C4-2B (cell line): ENCODE results near the gene SLC39A1.

ENCODE experiments used
- H3K27ac ChIP-seq: fragments of 450-650 bp; 2 replicates; pipeline ENCODE4 v1.5.1; 2017
- ZFX ChIP-seq: fragments of 450-650 bp; IDR thresholded peaks from 2 replicates; pipeline ENCODE4 v1.6.1; 2017
- TF ChIP-seq, protein P1 (sequence below): fragments of 450-650 bp; conservative IDR thresholded peaks from 2 replicates; pipeline ENCODE4 v1.5.1; 2017; ENCODE audit warnings: mild to moderate bottlenecking

The SLC39A1 gene

DNA sequence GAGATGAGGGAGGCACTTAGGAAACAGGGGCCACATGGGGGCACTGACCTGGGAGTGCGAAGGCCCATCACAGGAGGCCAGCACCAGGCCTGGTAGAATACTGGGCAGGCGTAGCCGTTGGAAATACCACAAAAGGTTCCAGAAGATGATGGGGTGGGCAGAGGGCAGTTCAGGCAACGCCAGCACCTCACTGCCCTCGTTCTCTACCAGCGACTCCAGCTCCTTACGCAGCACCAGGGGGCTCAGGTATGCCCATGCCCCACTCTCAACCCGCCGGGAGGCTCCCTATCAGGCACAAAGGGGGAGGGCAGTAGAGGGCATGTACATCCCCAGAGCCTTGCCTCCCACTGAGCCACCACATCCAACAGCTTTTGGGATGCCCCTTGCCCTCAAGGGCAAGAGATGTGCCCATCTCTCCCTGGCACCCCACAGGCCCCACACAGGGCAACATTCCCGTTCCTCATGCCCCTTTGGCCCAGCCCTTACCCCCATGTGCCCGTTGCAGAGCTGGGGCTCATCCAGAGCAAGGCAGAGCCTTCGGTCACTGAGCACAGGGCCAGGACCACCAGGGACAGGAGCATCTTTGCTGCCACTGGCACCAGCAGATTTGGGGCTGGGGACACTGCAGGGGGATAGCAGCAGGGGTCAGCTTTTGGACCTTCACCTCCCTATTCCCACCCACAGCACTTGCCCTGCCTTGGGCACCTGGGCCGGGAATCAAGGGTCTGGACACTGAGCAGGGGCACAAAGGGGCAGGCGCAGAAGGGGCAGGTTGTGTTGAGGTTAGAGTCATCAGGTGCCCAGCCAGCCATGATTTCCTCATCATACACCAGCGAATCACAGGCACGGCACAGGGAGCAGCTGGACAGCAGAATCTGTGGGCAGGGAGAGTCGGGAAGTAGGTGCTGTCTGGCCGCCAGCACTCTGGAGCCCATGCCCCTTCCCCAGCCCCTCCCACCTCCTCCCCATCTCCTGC is 30.9 kb downstream of the SLC39A1 start:
- TF ChIP-seq ZFX, result no peak

DNA sequence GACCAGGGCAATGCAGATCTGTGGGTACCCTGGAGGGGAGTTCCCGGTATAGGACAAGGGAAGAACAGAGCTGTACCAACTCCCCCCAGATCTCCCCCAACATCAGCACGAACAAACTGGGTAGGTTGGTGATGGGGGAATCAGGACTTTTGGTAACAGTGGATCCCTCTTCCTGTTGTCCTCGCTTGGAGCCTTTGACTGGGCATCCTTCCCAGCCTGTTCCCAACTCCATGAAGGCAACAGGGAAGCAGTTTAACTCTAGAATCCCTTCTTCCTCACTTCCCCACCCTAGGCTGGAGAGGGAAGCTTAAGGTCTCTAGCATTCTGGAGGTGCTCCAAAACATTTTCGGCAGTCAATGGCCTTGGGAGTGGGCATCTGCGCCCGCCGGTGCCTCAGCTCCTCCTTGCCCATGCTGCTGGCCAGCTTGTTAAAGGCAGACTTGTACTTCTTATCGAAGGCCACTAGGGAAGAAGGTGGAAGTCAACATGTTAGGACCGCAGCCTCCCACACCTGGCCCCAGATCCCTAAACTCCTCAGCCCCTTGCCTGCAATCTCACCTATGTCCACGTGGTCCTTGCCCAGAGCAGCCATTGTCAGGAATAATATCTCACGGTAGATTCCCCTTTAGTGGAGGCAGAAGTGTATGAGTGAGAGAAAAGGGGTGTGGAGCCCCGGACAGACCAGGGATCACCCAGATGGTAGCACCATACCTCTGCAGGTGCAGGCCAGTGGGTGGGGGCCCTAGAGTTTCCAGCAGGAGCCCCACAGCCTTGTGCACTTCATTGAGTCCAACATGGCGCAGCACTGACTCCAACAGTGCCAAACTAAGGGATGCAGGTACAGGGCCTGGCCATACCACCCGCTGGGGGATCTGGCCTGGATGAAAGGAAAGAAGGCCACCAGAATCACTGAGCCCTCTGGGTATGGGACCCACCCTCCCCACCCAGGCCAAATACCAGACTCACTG is 33.1 kb downstream of the SLC39A1 start:
- TF ChIP-seq, protein P1, sequence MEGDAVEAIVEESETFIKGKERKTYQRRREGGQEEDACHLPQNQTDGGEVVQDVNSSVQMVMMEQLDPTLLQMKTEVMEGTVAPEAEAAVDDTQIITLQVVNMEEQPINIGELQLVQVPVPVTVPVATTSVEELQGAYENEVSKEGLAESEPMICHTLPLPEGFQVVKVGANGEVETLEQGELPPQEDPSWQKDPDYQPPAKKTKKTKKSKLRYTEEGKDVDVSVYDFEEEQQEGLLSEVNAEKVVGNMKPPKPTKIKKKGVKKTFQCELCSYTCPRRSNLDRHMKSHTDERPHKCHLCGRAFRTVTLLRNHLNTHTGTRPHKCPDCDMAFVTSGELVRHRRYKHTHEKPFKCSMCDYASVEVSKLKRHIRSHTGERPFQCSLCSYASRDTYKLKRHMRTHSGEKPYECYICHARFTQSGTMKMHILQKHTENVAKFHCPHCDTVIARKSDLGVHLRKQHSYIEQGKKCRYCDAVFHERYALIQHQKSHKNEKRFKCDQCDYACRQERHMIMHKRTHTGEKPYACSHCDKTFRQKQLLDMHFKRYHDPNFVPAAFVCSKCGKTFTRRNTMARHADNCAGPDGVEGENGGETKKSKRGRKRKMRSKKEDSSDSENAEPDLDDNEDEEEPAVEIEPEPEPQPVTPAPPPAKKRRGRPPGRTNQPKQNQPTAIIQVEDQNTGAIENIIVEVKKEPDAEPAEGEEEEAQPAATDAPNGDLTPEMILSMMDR, result no peak
- no peak overlapping the region for H3K27ac ChIP-seq

More for the DNA sequence above, 30.9 kb downstream of the SLC39A1 start:
- H3K27ac ChIP-seq, result no peak overlapping the region

DNA sequence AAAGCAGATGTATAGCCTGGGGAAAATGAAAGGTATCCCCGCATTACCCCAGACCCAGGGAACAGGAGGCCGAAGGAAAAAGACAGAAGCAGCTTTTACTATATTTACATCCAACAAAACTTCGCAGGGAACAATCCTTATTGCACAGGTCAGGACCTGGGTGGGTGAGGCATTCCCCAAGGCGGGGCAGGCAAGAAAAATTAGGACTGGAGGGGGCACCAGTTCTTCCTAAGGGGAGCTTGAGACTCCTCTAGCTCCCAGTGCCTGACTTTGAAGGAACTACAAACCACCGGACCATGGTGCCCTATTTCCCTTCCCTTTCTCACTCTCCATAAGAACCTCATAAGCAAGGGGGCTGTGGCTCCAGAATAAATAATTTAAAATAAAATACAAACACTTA is 33.9 kb downstream of the SLC39A1 start:
- H3K27ac ChIP-seq, result no peak overlapping the region
- TF ChIP-seq, protein P1, result no peak
- no peak for TF ChIP-seq ZFX

DNA sequence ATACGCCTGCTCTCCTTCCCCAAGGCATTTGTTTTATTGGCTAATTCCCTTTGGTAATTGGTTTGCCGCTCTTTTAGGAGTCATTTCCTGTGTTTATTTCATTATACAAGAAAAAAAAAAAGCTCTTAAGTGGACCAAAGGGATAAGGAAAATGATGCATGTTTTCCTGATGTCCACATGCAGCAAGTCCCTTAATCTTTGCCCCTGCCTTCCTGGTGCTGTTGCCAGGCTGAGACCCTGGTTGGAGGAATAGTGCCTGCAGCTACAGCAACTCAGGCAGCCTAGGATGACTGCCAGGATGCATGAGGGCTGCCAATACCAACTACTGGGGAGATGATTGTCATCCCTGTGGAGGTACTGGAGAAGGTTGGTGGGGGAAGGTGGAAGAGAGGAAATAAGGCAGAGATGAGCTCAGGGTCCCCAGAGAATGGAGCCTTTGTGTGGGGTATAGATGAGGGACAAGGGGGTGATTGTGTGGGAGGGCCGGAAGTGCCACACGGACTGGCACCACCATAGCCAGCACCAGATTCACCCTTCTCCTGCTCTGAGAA is 34.5 kb downstream of the SLC39A1 start:
- TF ChIP-seq, protein P1, result no peak
- no peak for TF ChIP-seq ZFX
- H3K27ac ChIP-seq, result no peak overlapping the region

DNA sequence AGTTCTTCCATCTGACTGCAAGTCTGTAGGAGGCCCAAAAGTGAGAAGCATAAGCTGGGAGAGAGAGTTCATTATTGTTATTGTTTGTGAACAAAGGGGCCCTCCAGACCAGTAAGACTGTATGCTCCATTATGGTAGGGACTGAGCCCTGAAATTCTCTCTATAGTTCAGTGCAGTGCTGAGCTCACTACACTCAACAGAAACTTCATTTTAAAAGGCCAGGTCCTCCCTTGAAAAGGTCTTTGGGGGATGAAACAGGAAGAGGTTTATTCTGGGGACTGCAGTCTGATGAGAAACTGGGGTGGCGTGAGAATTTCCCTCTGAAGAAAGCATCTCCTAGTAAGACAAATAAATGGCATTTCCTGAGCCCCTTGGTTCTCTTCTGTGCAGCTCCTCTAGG is 35.1 kb downstream of the SLC39A1 start:
- H3K27ac ChIP-seq, result no peak overlapping the region
- TF ChIP-seq ZFX, result no peak
- TF ChIP-seq, protein P1, result no peak

DNA sequence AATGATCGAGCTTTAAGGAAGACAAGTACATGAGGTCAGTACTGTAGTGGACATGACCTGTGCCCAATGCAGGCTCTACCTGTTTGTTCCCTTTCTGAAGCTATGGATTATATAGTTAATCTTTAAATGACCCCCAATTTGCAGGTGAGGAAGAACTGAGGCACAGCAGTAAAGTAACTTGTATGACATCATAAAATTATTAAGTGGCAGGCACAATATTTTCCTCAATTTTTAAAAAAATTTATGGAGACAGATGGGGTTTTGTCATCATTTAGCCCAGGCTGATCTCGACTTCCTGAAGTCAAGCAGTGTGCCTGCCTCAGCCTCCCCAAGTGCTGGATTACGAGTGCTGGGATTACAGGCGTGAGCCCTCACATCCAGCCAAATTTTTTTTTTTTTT is 36.9 kb downstream of the SLC39A1 start:
- no peak for TF ChIP-seq ZFX
- TF ChIP-seq, protein P1, result no peak
- H3K27ac ChIP-seq, result no peak overlapping the region

DNA sequence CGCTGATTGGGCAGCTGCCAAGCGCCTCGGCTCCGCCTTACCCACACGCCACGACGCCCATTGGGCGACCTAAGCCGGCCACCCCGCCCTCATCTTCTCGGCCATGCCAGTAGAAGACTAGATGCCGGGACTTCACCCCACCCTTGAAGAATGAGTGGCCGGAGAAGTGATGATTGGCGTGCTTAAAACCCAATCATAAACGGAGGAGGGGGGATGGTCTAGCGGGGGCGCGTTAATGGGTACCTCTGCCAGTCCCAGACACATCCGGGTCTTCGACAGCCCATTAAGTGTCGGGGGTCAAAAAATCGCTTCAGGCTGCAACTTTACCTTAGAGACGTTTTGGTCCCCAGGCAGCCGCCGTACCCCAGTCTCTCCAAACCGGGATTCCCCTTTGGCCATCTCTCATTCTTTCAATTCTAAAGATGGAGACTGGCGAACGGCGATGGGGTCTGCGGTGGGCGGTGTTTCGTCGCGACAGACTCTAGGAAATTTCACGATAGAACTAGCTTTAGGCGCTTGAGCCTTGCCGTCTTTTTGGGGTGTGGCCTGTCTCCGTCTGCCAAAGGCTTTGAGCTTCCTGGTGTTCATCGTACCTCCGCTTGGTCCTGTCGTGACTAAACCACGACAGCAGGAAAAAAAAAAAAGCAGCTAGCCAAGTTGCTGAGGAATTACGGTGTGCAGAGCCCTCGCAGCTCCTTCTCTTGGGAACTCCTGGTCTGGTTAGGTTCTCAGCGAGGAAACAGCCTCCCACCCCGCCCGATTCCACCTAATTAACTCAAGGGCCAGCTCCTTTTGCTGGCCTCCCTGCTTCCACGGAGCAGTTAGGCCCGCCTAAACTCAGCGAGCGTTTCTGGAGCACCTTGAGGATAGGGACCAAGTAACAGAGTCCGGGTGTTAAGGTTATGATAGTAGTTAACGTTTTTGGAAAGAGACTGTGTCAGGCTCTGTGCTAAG is 40.1 kb downstream of the SLC39A1 start, which contains the start of gene GATAD2B:
TSS of gene GATAD2B (minus strand) at position 1 of the 954 bp plus-strand sequence. CDS start 94,625 bp downstream, outside the sequence.
- peak within 1 kb of the TSS; percentile 84 for H3K27ac ChIP-seq
- TF ChIP-seq, protein P1, result no peak
- TF ChIP-seq ZFX, result peak; percentile 54; the same call in 1 of the 2 replicates
